Uterus (tissue), 4 donors: ENCODE results near the gene RAB5B. TPM values are rescaled to one million over a fixed set of nuclear protein-coding genes. Genes with fewer than 3 reads are reported as not detected.
"Not testable (repeated sequence)": the region's sequence is repeated elsewhere in the genome, so short reads cannot be mapped to it uniquely, and the experiment has no call there.

Experiments used
- DNase-seq, 2 donors: peaks; one replicate each; pipeline ENCODE4 v3.0.0-alpha.2; 2019 to 2020
- H3K27ac ChIP-seq, 2 donors: fragments of 200-600 bp; sonication (generic); 1 replicate in 1 of 2; 2 replicates in 1 of 2; pipeline ENCODE4 v1.5.1; 2016 to 2018
- H3K27me3 ChIP-seq, 2 donors: fragments of 200-600 bp; sonication (generic); one replicate each; pipeline ENCODE4 v1.5.1; 2018 to 2019; ENCODE audit warnings: control low read depth in 1 of 2
- H3K36me3 ChIP-seq, 2 donors: fragments of 200-600 bp; sonication (generic); one replicate each; pipeline ENCODE4 v1.5.1; 2019; ENCODE audit warnings: control low read depth in 1 of 2
- H3K4me1 ChIP-seq, 2 donors: fragments of 200-600 bp; sonication (generic); one replicate each; pipeline ENCODE4 v1.5.1; 2018 to 2019; ENCODE audit warnings: control low read depth in 1 of 2
- H3K4me3 ChIP-seq, 2 donors: fragments of 200-600 bp; sonication (generic); 1 replicate in 1 of 2; 2 replicates in 1 of 2; pipeline ENCODE4 v1.5.1; 2018 to 2019; ENCODE audit warnings: mild to moderate bottlenecking in 1 of 2
- H3K9me3 ChIP-seq, 2 donors: fragments of 200-600 bp; sonication (generic); one replicate each; pipeline ENCODE4 v1.5.1; 2019; ENCODE audit warnings: control low read depth in 1 of 2
- CTCF ChIP-seq, 4 experiments: fragments of 200-600 bp in 2 of 4; fragments of 450-650 bp in 2 of 4; sonication (generic) in 2 of 4; IDR thresholded peaks; one replicate each; pipeline ENCODE4 v1.5.1; 2016 to 2019; ENCODE audit warnings: antibody characterized with exemption in 4 of 4, mild to moderate bottlenecking in 2 of 4, moderate library complexity in 1 of 4
- POLR2A ChIP-seq, 2 donors: fragments of 450-650 bp; IDR thresholded peaks; one replicate each; pipeline ENCODE4 v1.6.1; 2016; ENCODE audit warnings: antibody characterized with exemption in 2 of 2, mild to moderate bottlenecking in 1 of 2, moderate library complexity in 1 of 2
- intact Hi-C: fragments of 100-400 bp; cut with DNase I; formaldehyde crosslinking; loops from one replicate; pipeline ENCODE4 v1.15.1; 2023; ENCODE audit warnings: low total_unique reads
- total RNA-seq, 4 donors: library from RNA; depleted of rRNA in 3 of 4; stranded (reverse); fragments of >200 nt in 3 of 4; gene quantifications; one replicate each; pipeline versions ENCODE4 v1.1.0 to v1.2.4, GENCODE V29; 2014 to 2023
- donor health status: DM: yes; HTN: yes; CAD: no.

Gene RAB5B
- total RNA-seq, 4 donors from 2014 or later = 49.4 to 128 (median 67.2) TPM

- intact Hi-C loops = no loop called here
- H3K4me3 ChIP-seq = no peak overlapping the region
- no peak for DNase-seq
- H3K4me1 ChIP-seq = no peaks in the 10 kb centered on the region
- no peak overlapping the region for H3K27ac ChIP-seq
- H3K9me3 ChIP-seq = no peaks in the 10 kb centered on the region
- no peaks in the 10 kb centered on the region for H3K27me3 ChIP-seq
- TF ChIP-seq CTCF (IDR thresholded peaks at IDR 0.05) = no peak
- no peak for TF ChIP-seq POLR2A (IDR thresholded peaks at IDR 0.05)
- no peaks in the 10 kb centered on the region for H3K36me3 ChIP-seq
These were observed 8.6 kb downstream of the RAB5B start for GRCh38 chr12:55982319-55982936.

- no peaks in the 10 kb centered on the region for H3K9me3 ChIP-seq
- H3K27me3 ChIP-seq = no peaks in the 10 kb centered on the region
- TF ChIP-seq POLR2A (IDR thresholded peaks at IDR 0.05) = no peak
- TF ChIP-seq CTCF (IDR thresholded peaks at IDR 0.05) = no peak
- H3K27ac ChIP-seq = no peak overlapping the region
- intact Hi-C loops = no loop called here
- no peak for DNase-seq
- H3K4me1 ChIP-seq = no peaks in the 10 kb centered on the region
- H3K4me3 ChIP-seq = no peak overlapping the region
- H3K36me3 ChIP-seq = no peaks in the 10 kb centered on the region
These were observed 9.5 kb downstream of the RAB5B start for GRCh38 chr12:55983232-55983842.

GRCh38 chr12:55984861-55985260 is 11.0 kb downstream of the RAB5B start:
- H3K36me3 ChIP-seq = no peaks in the 10 kb centered on the region

GRCh38 chr12:55985341-55985740 is 11.5 kb downstream of the RAB5B start:
- H3K27me3 ChIP-seq = no peaks in the 10 kb centered on the region
- no peaks in the 10 kb centered on the region for H3K4me1 ChIP-seq
- H3K36me3 ChIP-seq = no peaks in the 10 kb centered on the region
- intact Hi-C loops = no loop called here
- TF ChIP-seq POLR2A (IDR thresholded peaks at IDR 0.05) = no peak
- no peak for TF ChIP-seq CTCF (IDR thresholded peaks at IDR 0.05)
- DNase-seq = no peak
- no peaks in the 10 kb centered on the region for H3K9me3 ChIP-seq
- no peak overlapping the region for H3K27ac ChIP-seq
- H3K4me3 ChIP-seq = no peak overlapping the region

More at GRCh38 chr12:55984861-55985260, 11.0 kb downstream of the RAB5B start:
- no peak overlapping the region for H3K4me3 ChIP-seq
- no peaks in the 10 kb centered on the region for H3K27me3 ChIP-seq
- no peak overlapping the region for H3K27ac ChIP-seq
- H3K9me3 ChIP-seq = no peaks in the 10 kb centered on the region
- intact Hi-C loops = no loop called here
- no peak for TF ChIP-seq POLR2A (IDR thresholded peaks at IDR 0.05)
- no peak for TF ChIP-seq CTCF (IDR thresholded peaks at IDR 0.05)
- DNase-seq = no peak
- H3K4me1 ChIP-seq = no peaks in the 10 kb centered on the region

- H3K27ac ChIP-seq, intact Hi-C loops, H3K27me3 ChIP-seq, DNase-seq, H3K4me3 ChIP-seq, H3K4me1 ChIP-seq, H3K36me3 ChIP-seq, H3K9me3 ChIP-seq: not testable (repeated sequence)
These were observed 12.1 kb downstream of the RAB5B start for GRCh38 chr12:55985976-55986375.
